Spinal cord (tissue), 4 donors: ENCODE results near the gene OR2L3. TPM values are rescaled to one million over a fixed set of nuclear protein-coding genes. Genes with fewer than 3 reads are reported as not detected.

Experiments used
- polyA plus RNA-seq, 2 donors: library from polyadenylated mRNA; unstranded; fragments of 120-200 nt; gene quantifications; one replicate each; pipeline ENCODE4 v1.2.1, GENCODE V29; 2013; ENCODE audit not compliant: insufficient read length in 2 of 2
- small RNA-seq: library from RNA; depleted of rRNA; stranded (forward); fragments of <200 nt; gene quantifications from one replicate; pipeline ENCODE3, GENCODE V24; 2014; ENCODE audit warnings: low replicate concordance
- total RNA-seq, 2 donors: library from RNA; depleted of rRNA in 1 of 2; stranded (reverse); fragments of 120-200 nt in 1 of 2; fragments of >200 nt in 1 of 2; gene quantifications; one replicate each; pipeline versions ENCODE4 v1.2.3 to v1.2.4, GENCODE V29; 2013 to 2014

OR2L3 gene
- total and polyA plus RNA-seq, 4 donors: 0.11 to 0.79 (median 0.33) TPM

Small RNAs within 50 kb of the gene (small RNA-seq; reads per million reads assigned to genes)
- gene RF00019: not detected

Other genes starting within 250 kb of the OR2L3 start
- not detected for gene OR14A16, start 222.7 kb upstream of the OR2L3 start, total RNA-seq
- gene OR14A16, start 222.7 kb upstream of the OR2L3 start, polyA plus RNA-seq: not detected
- gene OR11L1, start 204.9 kb upstream of the OR2L3 start, total RNA-seq: not detected
- gene OR11L1, start 204.9 kb upstream of the OR2L3 start, polyA plus RNA-seq: not detected
- 10 to 100 TPM in 1 of 2 donors, 1 to 10 TPM in 1; 4.7 to 13.9 TPM for gene TRIM58, start 189.6 kb upstream of the OR2L3 start, total RNA-seq
- 10 to 100 TPM in 1 of 2 donors, 1 to 10 TPM in 1; 8.9 to 14.4 TPM for gene TRIM58, start 189.6 kb upstream of the OR2L3 start, polyA plus RNA-seq
- gene OR2W3, start 151.2 kb upstream of the OR2L3 start, total RNA-seq: 1 to 10 TPM; 2.1 to 4.8 TPM
- 1 to 10 TPM; 5.6 to 7.8 TPM for gene OR2W3, start 151.2 kb upstream of the OR2L3 start, polyA plus RNA-seq
- under 1 TPM; 0.20 to 0.39 TPM for gene OR2T8, start 126.6 kb upstream of the OR2L3 start, total RNA-seq
- 1 to 10 TPM; 1.7 to 2.1 TPM for gene OR2T8, start 126.6 kb upstream of the OR2L3 start, polyA plus RNA-seq
- under 1 TPM in 1 of 2 donors, not detected in 1; 0.10 TPM for gene OR2AJ1, start 121.9 kb upstream of the OR2L3 start, total RNA-seq
- gene OR2AJ1, start 121.9 kb upstream of the OR2L3 start, polyA plus RNA-seq: not detected
- gene OR2L8, start 98.0 kb upstream of the OR2L3 start, total RNA-seq: 1 to 10 TPM in 1 of 2 donors, under 1 TPM in 1; 0.44 to 1.2 TPM
- not detected for gene OR2L8, start 98.0 kb upstream of the OR2L3 start, polyA plus RNA-seq
- gene OR2AK2, start 81.6 kb upstream of the OR2L3 start, total RNA-seq: 1 to 10 TPM in 1 of 2 donors, under 1 TPM in 1; 0.44 to 1.1 TPM
- gene OR2AK2, start 81.6 kb upstream of the OR2L3 start, polyA plus RNA-seq: not detected
- under 1 TPM; 0.17 to 0.89 TPM for gene OR2L5, start 33.2 kb upstream of the OR2L3 start, total RNA-seq
- gene OR2L5, start 33.2 kb upstream of the OR2L3 start, polyA plus RNA-seq: under 1 TPM in 1 of 2 donors, not detected in 1; 0.09 TPM
- gene OR2L2, start 16.8 kb upstream of the OR2L3 start, total RNA-seq: under 1 TPM; 0.39 to 0.50 TPM
- gene OR2L2, start 16.8 kb upstream of the OR2L3 start, polyA plus RNA-seq: under 1 TPM; 0.27 to 0.44 TPM
- gene OR2L13, start 48.3 kb downstream of the OR2L3 start, total RNA-seq: 1 to 10 TPM in 1 of 2 donors, under 1 TPM in 1; 0.94 to 2.6 TPM
- 1 to 10 TPM; 5.8 to 6.4 TPM for gene OR2L13, start 48.3 kb downstream of the OR2L3 start, polyA plus RNA-seq
- gene OR2M5, start 98.3 kb downstream of the OR2L3 start, total RNA-seq: not detected
- gene OR2M5, start 98.3 kb downstream of the OR2L3 start, polyA plus RNA-seq: not detected
- gene OR2M2, start 128.0 kb downstream of the OR2L3 start, total RNA-seq: under 1 TPM; 0.17 to 0.40 TPM
- not detected for gene OR2M2, start 128.0 kb downstream of the OR2L3 start, polyA plus RNA-seq
- gene OR2M3, start 150.4 kb downstream of the OR2L3 start, total RNA-seq: under 1 TPM; 0.06 to 0.40 TPM
- under 1 TPM; 0.05 to 0.08 TPM for gene OR2M3, start 150.4 kb downstream of the OR2L3 start, polyA plus RNA-seq
- gene OR2M4, start 184.6 kb downstream of the OR2L3 start, total RNA-seq: under 1 TPM; 0.11 to 0.40 TPM
- gene OR2M4, start 184.6 kb downstream of the OR2L3 start, polyA plus RNA-seq: under 1 TPM; 0.17 to 0.39 TPM
- gene OR2T33, start 231.1 kb downstream of the OR2L3 start, total RNA-seq: under 1 TPM in 1 of 2 donors, not detected in 1; 0.11 TPM
- gene OR2T33, start 231.1 kb downstream of the OR2L3 start, polyA plus RNA-seq: under 1 TPM; 0.24 to 0.41 TPM